ENCODE measurements around the gene SCARF2.
"Not testable (repeated sequence)": the region's sequence is repeated elsewhere in the genome, so short reads cannot be mapped to it uniquely, and the experiment has no call there.

Gene SCARF2

GRCh38 chr22:20419664-20419951 lies 18.0 kb downstream of the SCARF2 start:
- no peak overlapping the region for H3K4me3 ChIP-seq (ENCODE audit: low read length)
- no peak for DNase-seq (ENCODE audit: low read depth)
- TF ChIP-seq CTCF (IDR thresholded peaks at IDR 0.05; ENCODE audit: insufficient read depth, low read depth, low read length, missing control alignments): no peak

GRCh38 chr22:20418211-20418788 lies 19.3 kb downstream of the SCARF2 start:
- peak overlapping the region; percentile 31 for H3K4me3 ChIP-seq (ENCODE audit: low read length)
- DNase-seq (ENCODE audit: low read depth): peak; percentile 71
- TF ChIP-seq CTCF (IDR thresholded peaks at IDR 0.05; ENCODE audit: insufficient read depth, low read depth, low read length, missing control alignments): peak; percentile 80

- not testable (repeated sequence) for DNase-seq (ENCODE audit: low read depth); H3K4me3 ChIP-seq (ENCODE audit: low read length)
Observed at GRCh38 chr22:20415699-20416098, 21.9 kb downstream of the SCARF2 start.

GRCh38 chr22:20415241-20415640 lies 22.4 kb downstream of the SCARF2 start:
- H3K4me3 ChIP-seq (ENCODE audit: low read length); DNase-seq (ENCODE audit: low read depth): not testable (repeated sequence)

GRCh38 chr22:20414450-20414849 lies 23.2 kb downstream of the SCARF2 start:
- no peak for TF ChIP-seq CTCF (IDR thresholded peaks at IDR 0.05; ENCODE audit: insufficient read depth, low read depth, low read length, missing control alignments)
- no peak for DNase-seq (ENCODE audit: low read depth)

GRCh38 chr22:20414059-20414440 lies 23.6 kb downstream of the SCARF2 start:
- no peak overlapping the region for H3K4me3 ChIP-seq (ENCODE audit: low read length)
- no peak for DNase-seq (ENCODE audit: low read depth)
- TF ChIP-seq CTCF (IDR thresholded peaks at IDR 0.05; ENCODE audit: insufficient read depth, low read depth, low read length, missing control alignments): no peak

More at GRCh38 chr22:20414450-20414849, 23.2 kb downstream of the SCARF2 start:
- H3K4me3 ChIP-seq (ENCODE audit: low read length): no peak overlapping the region

GRCh38 chr22:20413217-20414058 lies 24.2 kb downstream of the SCARF2 start:
- TF ChIP-seq CTCF (IDR thresholded peaks at IDR 0.05; ENCODE audit: insufficient read depth, low read depth, low read length, missing control alignments): no peak
- DNase-seq (ENCODE audit: low read depth): no peak
- no peak overlapping the region for H3K4me3 ChIP-seq (ENCODE audit: low read length)

All from epithelial cell of esophagus (primary cell).